GM12864 (cell line): Measurements from ENCODE around the gene AK5.
"Not testable (repeated sequence)": the region's sequence is repeated elsewhere in the genome, so short reads cannot be mapped to it uniquely, and the experiment has no call there.

ENCODE experiments used
- DNase-seq: peaks from one replicate; pipeline ENCODE4 v3.0.0-alpha.2; 2011; ENCODE audit warnings: low read depth
- H3K4me3 ChIP-seq: 2 replicates; pipeline ENCODE4 v1.5.1; 2011; ENCODE audit warnings: mild to moderate bottlenecking, low read depth, low read length, control low read depth
- CTCF ChIP-seq: IDR thresholded peaks from 2 replicates; pipeline ENCODE4 v1.5.1; 2011; ENCODE audit warnings: low read depth, mild to moderate bottlenecking, moderate library complexity, low read length, control low read depth, inconsistent platforms; ENCODE audit errors: missing control alignments

Gene AK5

GRCh38 chr1:77415579-77415978, 133.8 kb downstream of the AK5 start:
- no peak for TF ChIP-seq CTCF
- no peak for DNase-seq
- no peak overlapping the region for H3K4me3 ChIP-seq

- peak; percentile 34 for TF ChIP-seq CTCF
- DNase-seq: no peak
- H3K4me3 ChIP-seq: no peak overlapping the region
Observed at GRCh38 chr1:77416692-77417450, 135.1 kb downstream of the AK5 start.

- not testable (repeated sequence) for DNase-seq, H3K4me3 ChIP-seq
Observed at GRCh38 chr1:77418055-77418454, 136.2 kb downstream of the AK5 start.

- no peak overlapping the region for H3K4me3 ChIP-seq
- TF ChIP-seq CTCF: no peak
Observed at GRCh38 chr1:77421504-77422233, 139.8 kb downstream of the AK5 start.

GRCh38 chr1:77424236-77424635, 142.4 kb downstream of the AK5 start:
- no peak overlapping the region for H3K4me3 ChIP-seq
- no peak for TF ChIP-seq CTCF
- DNase-seq: no peak

More at GRCh38 chr1:77421504-77422233, 139.8 kb downstream of the AK5 start:
- no peak for DNase-seq

GRCh38 chr1:77428068-77428467, 146.2 kb downstream of the AK5 start:
- no peak for TF ChIP-seq CTCF
- no peak overlapping the region for H3K4me3 ChIP-seq
- no peak for DNase-seq

GRCh38 chr1:77430966-77431690, 149.3 kb downstream of the AK5 start:
- DNase-seq: no peak
- no peak for TF ChIP-seq CTCF
- H3K4me3 ChIP-seq: no peak overlapping the region
